Daoy (cell line): ENCODE measurements around the gene TUBE1. TPM values are rescaled to one million over a fixed set of nuclear protein-coding genes. Genes with fewer than 3 reads are reported as not detected.
A peak's percentile ranks its signal among the peaks of the same experiment; 100 is the strongest.

ENCODE experiments used
- DNase-seq: peaks from one replicate; pipeline ENCODE4 v3.0.0-alpha.2; 2015; ENCODE audit warnings: low read depth
- total RNA-seq: library from RNA; depleted of rRNA; stranded (reverse); fragments of >200 nt; shearing (Covaris generic); gene quantifications from 2 replicates; pipeline ENCODE4 v1.2.3, GENCODE V29; 2014; rRNA removed

Gene TUBE1
- total RNA-seq, 1 experiment from 2014 or later = 22.1 TPM

DNA sequence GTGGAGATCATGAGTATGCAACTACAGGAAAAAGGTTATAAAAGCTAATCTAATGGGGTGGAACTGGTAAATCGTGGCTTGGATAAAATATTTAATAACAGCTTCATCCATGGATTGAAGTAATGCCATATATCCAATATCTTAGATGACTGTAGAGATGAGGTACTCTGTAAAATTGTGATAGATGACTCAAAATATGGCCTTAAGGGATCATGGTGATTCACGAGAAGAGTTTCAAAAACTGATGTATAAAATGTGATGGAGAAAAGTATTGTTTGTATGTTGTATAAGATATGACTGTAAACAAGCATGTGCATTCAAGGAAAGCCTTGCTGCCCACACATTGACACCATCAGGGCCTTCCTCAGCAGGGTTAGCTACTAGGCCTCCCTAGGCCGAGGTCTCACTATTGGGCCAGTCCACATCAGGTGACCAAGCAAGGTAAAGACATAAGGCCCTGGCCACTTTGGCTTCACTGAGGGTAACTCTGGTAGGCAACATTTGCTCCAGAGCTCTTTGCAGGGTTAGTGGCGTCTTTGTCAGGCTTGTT is 51.1 kb downstream of the TUBE1 start:
- no peak for DNase-seq

DNA sequence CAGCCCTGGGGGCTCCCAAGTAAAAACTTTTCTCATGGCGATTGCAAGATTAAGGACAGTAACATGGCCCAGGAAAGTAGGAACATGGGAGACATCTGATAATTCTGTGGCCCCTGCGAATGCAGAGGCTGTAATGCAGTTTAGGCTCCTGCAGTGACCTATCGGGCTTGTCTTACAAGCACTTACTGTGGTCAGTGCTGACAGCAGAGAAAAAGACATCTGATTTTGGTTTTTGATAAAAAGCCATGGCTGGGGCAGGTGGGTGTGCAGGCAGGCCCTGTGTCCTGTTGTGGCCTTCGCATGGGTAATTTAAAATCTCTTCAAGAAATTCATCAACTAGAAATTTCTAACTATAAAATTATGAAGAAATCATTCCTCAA is 52.7 kb downstream of the TUBE1 start:
- no peak for DNase-seq

DNA sequence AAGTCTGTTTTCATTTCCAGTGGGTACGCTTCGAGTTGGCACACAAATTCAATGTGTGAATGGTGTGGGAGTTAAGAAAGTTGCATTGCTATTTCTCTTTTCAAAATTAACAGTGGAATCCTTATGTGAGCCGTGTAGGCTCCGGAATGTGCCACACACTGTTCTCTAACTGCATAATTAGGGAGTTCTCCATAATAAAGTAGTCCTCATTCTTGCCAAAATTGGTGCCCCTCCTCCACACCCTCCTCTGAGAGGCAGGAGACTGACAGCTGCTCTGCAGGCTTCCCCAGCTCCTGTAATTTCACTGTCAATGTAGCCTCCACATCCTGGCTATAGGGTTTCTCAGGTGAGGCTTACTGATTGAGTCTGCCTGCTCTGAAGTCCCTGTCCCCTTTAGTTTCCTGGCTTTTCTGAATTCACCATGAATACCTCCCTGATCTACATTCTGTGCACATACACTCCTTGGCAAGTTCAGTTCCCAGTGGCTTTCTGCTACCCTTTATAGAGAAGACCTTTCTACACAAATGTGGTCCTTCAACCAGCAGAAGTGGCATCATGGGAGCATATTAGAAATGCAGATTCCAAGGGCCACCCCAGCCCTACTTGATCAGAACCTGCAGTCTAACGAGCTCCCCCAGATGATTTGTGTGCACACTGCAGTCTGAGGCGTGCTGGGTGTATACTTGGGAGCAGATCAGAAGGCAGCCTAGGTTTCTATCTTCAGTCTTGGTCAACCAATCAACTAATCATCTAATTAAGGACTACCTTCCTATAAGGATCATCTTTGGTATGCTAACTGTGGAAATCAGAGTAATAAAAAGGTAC is 53.3 kb downstream of the TUBE1 start:
- no peak for DNase-seq

DNA sequence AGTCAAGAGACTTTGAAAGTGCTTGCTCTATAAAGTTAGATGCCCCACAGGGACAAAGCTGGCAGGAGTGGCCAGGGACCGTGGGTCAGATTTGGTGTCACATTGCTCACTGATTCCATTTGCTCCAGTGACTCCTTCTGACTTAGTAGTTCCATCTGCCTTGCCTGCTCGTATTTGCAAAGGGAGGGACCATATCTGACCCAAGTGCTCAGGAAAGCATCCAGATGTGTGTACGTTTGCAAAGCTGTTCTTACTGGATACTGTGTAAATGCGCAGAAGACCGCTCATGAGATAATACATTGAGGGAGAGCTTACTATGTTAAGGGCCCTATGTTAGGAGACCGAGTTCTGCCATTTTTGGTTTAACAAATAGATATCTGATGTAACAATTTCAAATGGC is 54.6 kb downstream of the TUBE1 start:
- no peak for DNase-seq

DNA sequence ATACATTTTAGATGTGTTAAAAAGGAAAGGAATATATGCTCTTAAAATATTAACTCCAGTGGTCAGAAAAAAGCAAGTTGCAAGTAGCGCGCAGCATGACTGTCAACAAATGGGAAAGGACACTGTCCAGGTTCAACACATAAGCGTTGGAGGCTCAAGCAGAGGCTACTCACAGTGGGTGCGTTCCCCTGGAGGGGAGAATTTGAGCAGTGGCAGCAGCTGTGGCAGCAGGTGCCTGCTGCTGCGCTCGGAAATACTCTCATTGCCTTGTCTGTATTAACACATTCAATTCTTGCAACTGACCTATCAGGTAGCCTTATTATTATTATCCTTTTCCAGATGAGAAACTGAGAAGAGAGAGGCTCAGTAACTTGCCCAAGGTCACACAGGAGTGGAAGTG is 55.3 kb downstream of the TUBE1 start:
- DNase-seq = no peak

DNA sequence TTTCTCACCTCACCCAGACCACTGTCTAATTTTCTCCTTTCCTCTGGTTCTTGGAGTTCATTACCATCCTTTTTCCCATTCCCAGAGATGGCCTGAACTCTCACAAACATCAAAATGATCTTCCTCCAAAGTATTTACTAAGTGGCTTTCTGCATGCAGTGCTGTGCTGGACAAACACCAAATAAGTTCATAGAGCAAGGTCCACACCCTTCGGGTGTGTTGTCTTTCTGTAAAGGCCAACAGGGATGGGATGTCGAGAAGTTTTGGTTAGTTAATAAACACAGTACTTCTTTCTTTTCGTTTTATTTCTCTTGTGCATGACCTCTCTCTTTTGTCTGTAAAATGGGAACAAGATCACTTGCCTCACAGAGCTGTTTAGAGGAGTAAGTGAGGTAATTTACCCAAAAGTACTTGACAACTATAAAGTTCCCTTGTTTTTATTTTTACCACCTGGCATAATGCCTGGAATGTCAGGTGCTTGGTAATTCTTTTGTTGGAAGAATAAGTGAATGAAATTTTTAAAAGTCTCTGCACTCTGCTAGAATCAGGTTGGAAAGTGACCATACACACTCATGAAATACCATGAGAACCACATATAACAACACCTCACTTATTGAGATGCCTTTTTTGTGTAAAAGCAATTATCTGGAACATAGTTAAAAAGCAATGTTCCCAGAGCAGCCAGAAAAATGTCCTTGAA is 56.2 kb downstream of the TUBE1 start:
- no peak for DNase-seq

DNA sequence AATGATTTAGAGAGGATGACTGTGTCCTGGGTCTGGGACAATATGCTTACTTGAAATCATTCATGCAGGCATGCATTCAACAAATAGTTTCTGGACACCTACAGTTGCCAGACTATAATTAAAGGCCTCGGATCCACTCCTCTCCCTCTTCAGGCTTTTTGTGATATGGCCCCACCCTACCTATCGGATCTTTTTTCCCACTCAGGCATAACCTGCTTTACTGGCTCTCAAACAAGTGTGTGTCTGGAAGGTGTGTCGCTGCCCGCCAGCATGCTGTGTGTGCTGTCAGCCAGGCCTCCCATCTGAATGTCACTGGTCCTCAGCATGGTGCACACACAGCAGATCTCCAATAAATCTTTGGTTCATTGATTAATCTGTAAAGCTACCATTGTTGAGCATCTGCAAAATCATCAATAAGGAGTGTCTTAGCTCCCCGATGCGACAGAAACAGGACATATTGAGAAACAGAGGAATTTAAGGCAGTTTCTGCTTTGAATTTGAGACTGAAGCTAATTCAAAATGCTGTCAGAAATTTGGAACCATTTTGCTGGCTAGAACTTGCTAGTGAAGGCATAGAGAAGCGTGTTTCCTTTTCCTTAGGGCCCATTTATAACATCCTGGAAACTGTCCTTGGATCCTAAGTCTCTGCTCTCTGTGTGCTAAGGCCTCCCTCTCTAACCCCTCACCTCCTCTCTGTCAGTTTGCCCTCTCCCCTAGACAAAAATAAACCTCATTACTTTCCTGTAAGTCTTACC is 56.9 kb downstream of the TUBE1 start:
- no peak for DNase-seq

DNA sequence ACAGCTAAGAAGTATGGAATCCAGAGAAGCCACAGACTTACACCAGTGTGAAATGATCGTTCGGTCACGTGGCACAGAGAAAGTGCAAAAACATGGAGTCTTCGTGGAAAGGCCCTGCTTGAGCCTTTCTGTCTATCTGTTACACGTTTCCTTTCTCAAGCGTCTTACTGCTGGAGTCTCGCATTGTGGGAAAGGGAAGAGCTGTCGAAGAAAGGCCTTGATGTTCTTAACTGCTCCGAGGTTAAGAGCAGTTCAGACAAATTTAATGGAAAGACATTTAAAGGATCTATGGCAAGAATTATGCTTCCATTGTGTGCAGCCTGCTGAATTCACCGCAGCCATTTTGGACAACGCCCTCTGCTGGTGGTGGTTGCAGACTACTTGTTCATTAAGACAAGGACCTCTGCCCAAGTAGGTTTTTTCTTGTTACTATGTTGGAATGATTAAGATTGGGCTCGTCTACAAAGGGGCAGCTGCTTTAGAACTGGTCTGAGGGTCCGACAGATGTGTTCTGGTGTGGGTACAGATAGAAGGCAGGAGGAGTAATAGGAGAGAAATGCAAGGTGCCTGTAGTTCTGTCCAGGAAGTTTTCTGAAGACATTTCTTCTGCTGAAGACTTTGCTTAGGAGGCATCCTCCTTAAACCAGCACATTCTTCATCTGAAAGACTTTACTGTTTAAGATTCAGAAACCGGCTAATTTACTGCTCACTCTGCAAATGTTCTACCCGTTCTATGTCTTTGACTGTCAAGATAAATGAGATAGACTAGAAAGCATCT is 58.0 kb downstream of the TUBE1 start:
- DNase-seq = peak; percentile 69

DNA sequence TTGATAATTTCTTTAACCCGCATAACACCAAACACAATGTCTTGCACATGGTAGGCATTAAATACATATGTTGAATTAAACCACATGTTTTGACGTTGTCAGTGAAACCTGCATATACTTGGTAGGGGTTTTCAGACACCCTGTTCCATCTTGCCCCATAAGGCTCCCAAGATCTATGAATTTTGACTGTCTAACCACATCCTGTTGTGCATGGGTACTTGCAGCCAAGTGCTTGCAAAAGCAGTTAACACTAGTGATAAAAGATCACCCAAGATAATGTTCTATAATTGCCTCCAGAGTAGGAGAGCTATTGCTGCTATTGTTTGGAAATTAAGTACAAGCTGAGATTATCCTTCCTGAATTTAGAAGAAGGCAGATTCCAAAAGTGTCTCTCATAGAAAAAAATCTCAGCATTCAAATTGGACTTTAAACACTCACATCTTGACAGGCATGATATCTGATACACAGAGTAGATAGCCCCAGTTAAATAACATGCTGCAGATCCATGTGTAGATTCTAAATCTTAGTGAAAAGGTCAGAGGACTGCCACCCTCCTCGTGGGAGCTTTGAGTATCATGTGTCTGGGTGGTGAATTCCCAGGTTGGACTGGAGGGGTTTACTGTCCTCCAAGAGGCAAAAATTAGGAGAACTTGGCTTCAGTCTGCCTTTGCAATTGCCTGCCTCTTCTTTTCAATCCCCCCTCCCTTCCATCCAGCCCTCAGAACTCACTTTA is 59.2 kb downstream of the TUBE1 start:
- DNase-seq = peak; percentile 17

DNA sequence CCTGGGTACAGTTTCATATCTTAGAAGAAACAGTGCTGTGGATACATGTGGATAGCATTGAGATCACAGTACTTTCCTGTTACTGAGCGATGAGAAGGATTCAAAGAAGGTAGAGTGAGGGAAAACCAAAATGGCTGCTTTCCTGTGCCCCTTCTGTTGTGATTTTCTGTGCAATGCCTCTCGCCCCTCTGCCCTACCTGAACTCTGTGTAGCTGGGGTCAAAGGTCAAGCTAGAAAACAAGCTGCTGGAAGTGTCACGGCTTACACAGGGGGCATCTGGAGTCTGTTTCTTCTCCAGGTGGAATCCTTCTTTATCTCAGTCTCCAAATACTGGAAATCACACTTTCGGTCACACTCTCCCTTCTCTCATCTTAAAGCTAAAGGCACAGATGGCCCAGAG is 60.3 kb downstream of the TUBE1 start:
- DNase-seq = no peak

DNA sequence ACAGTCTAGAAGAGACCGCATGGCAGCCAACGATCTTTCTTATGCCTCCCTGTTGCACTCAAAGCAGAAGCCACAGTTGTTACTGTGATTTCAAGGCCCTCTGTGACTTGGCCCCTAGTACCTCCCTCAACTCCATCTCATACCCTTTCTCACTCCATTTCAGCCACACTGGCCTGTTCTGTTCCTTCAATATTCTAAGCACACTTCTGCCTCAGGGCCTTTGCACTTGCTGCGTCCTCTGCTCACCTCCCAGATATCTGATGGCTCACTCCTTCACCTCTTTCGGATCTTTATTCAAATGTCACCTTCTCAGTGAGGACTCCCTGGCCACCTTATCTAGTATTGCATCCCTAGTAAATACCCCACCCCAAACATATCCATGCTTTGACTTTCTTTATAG is 62.8 kb downstream of the TUBE1 start:
- no peak for DNase-seq

DNA sequence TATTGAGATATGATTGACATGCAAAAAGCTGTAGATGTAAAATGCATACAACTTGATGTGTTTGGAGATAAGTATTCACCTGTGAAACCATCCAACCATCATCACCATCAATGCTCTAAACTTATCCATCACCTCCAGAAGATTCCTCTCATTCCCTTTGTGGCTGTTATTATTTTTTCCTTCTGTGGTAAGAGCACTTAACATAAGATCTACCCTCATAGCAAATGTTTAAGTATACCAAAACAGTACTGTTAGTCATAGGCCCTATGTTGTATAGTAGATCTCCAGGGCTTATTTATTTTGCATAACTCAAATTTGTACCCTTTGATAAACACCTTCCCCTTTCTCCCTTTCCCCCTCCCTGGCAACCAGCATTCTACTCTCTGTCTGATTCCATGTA is 64.5 kb downstream of the TUBE1 start:
- no peak for DNase-seq

DNA sequence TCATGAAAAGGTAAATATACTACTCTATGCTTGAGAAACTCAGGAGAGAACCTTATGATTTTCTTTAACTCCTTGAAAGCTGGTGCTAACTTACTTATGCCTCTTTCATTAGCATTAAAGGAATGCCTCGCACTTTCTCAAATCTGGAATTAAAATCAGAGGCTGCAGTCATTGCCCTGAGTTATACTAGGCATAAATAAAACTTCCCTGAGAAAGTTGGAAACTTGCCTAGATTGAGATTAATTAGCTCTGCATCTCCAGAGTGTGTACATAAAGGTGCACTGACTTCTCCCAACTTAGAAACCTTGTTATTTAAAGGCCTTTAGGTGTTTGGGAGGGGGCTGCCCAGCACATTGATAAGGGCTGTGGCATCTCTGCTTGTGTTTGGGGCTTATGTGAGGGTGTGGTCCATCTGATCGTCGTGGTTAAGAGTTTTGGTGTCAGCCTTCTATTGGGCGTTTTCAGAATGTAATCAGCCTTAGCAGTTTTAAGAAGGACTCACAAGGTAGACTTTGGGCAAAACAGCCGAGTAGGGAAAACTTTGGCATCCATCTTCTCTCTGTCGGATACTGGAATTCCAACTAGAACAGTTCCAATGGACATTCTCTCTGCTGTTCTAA is 65.5 kb downstream of the TUBE1 start:
- no peak for DNase-seq

Other genes with a start within 250 kb of the TUBE1 start
- 49.9 and 54.2 TPM in 2 replicates for gene FYN, start 214.0 kb downstream of the TUBE1 start, total RNA-seq
- not detected in 2 replicates for gene CCN6, start 33.4 kb downstream of the TUBE1 start, total RNA-seq
- 29.6 and 31.6 TPM in 2 replicates for gene FAM229B, start 109 bp upstream of the TUBE1 start, total RNA-seq
- gene LAMA4, start 167.1 kb upstream of the TUBE1 start, total RNA-seq = 66.6 and 76.5 TPM in 2 replicates